WTC11 (cell line): ENCODE data around the gene ST8SIA4. TPM values are rescaled to one million over a fixed set of nuclear protein-coding genes. Genes with fewer than 3 reads are reported as not detected.

ENCODE experiments used
- ATAC-seq: fragments of 200-7000 bp; cut with Tn5 transposase; 2 replicates; pipeline ENCODE4 v1.10.0; 2021; ENCODE audit warnings: mild to moderate bottlenecking, moderate library complexity
- CTCF ChIA-PET: fragments of 300-600 bp; sonication (Branson Sonifier 250); formaldehyde crosslinking; loops from one replicate; lab custom pipeline; 2021; ENCODE audit warnings: antibody characterized with exemption; lab: Charles Lee
- POLR2A ChIA-PET: fragments of 350-600 bp; sonication (Branson Sonifier 250); formaldehyde crosslinking; loops from one replicate; lab custom pipeline; 2021; ENCODE audit warnings: antibody characterized with exemption; lab: Charles Lee
- DNase-seq: peaks from one replicate; pipeline ENCODE4 v3.0.0; 2021; ENCODE audit warnings: low spot score
- H3K27ac Mint-ChIP-seq: 2 replicates; pipeline ENCODE4 v1.8.0; 2021; ENCODE audit warnings: mixed read lengths
- H3K27me3 Mint-ChIP-seq: 2 replicates; pipeline ENCODE4 v1.8.0; 2021; ENCODE audit warnings: low read depth, mild to moderate bottlenecking, moderate library complexity, mixed read lengths
- H3K36me3 Mint-ChIP-seq: 2 replicates; pipeline ENCODE4 v1.8.0; 2021; ENCODE audit warnings: mixed read lengths
- H3K4me1 Mint-ChIP-seq: 2 replicates; pipeline ENCODE4 v1.8.0; 2022; ENCODE audit warnings: mixed read lengths
- H3K4me3 Mint-ChIP-seq: 2 replicates; pipeline ENCODE4 v1.8.0; 2021; ENCODE audit warnings: mild to moderate bottlenecking, moderate library complexity, mixed read lengths
- H3K9me3 Mint-ChIP-seq: 2 replicates; pipeline ENCODE4 v1.8.0; 2021; ENCODE audit warnings: mixed read lengths
- ATF1 ChIP-seq: sonication (generic); formaldehyde crosslinking; IDR thresholded peaks from 2 replicates; pipeline ENCODE4 v1.8.1; 2023; ENCODE audit warnings: mild to moderate bottlenecking, moderate library complexity, missing genetic modification reagents
- CREM ChIP-seq: sonication (generic); formaldehyde crosslinking; IDR thresholded peaks from 2 replicates; pipeline ENCODE4 v1.8.1; 2022; ENCODE audit warnings: mild to moderate bottlenecking, missing genetic modification reagents, moderate library complexity
- ELF4 ChIP-seq: sonication (generic); formaldehyde crosslinking; IDR thresholded peaks from 2 replicates; pipeline ENCODE4 v1.8.1; 2022; ENCODE audit warnings: low read depth, mild to moderate bottlenecking, moderate library complexity, missing genetic modification reagents
- ESRRA ChIP-seq: sonication (generic); formaldehyde crosslinking; IDR thresholded peaks from 2 replicates; pipeline ENCODE4 v1.8.1; 2022; ENCODE audit warnings: mild to moderate bottlenecking, missing genetic modification reagents, borderline replicate concordance
- ETV6 ChIP-seq: sonication (generic); formaldehyde crosslinking; IDR thresholded peaks from 2 replicates; pipeline ENCODE4 v1.8.1; 2022; ENCODE audit warnings: mild to moderate bottlenecking, missing genetic modification reagents
- FOXJ3 ChIP-seq: sonication (generic); formaldehyde crosslinking; IDR thresholded peaks from 2 replicates; pipeline ENCODE4 v1.9.0; 2021; ENCODE audit warnings: missing genetic modification reagents, mild to moderate bottlenecking, borderline replicate concordance
- GABPB1 ChIP-seq: sonication (generic); formaldehyde crosslinking; IDR thresholded peaks from 2 replicates; pipeline ENCODE4 v1.8.1; 2023; ENCODE audit warnings: mild to moderate bottlenecking, missing genetic modification reagents
- NFATC4 ChIP-seq: fragments of 250-450 bp; sonication (Bioruptor Pico); IDR thresholded peaks from 2 replicates; pipeline ENCODE4 v1.9.0; 2021; ENCODE audit warnings: mild to moderate bottlenecking
- RORB ChIP-seq: fragments of 250-450 bp; sonication (Bioruptor Pico); IDR thresholded peaks from 2 replicates; pipeline ENCODE4 v1.9.0; 2021; ENCODE audit warnings: mild to moderate bottlenecking
- SMAD3 ChIP-seq: sonication (generic); formaldehyde crosslinking; IDR thresholded peaks from 2 replicates; pipeline ENCODE4 v1.8.0; 2022; ENCODE audit warnings: missing genetic modification reagents, mild to moderate bottlenecking, borderline replicate concordance
- SP1 ChIP-seq: sonication (generic); formaldehyde crosslinking; conservative IDR thresholded peaks from 2 replicates; pipeline ENCODE4 v1.8.1; 2022; ENCODE audit warnings: missing genetic modification reagents
- TEAD4 ChIP-seq: sonication (generic); formaldehyde crosslinking; IDR thresholded peaks from 2 replicates; pipeline ENCODE4 v1.8.0; 2022; ENCODE audit warnings: mild to moderate bottlenecking, missing genetic modification reagents
- ZNF121 ChIP-seq: sonication (generic); formaldehyde crosslinking; IDR thresholded peaks from 2 replicates; pipeline ENCODE4 v1.8.0; 2023; ENCODE audit warnings: missing genetic modification reagents
- ZNF219 ChIP-seq: sonication (generic); formaldehyde crosslinking; IDR thresholded peaks from 2 replicates; pipeline ENCODE4 v1.8.0; 2023; ENCODE audit warnings: missing genetic modification reagents, mild to moderate bottlenecking, borderline replicate concordance
- ZNF232 ChIP-seq: sonication (generic); formaldehyde crosslinking; IDR thresholded peaks from 2 replicates; pipeline ENCODE4 v1.8.0; 2022; ENCODE audit warnings: mild to moderate bottlenecking, missing genetic modification reagents
- ZNF423 ChIP-seq: fragments of 250-450 bp; sonication (Bioruptor Pico); IDR thresholded peaks from 2 replicates; pipeline ENCODE4 v2.1.2; 2022; ENCODE audit warnings: mild to moderate bottlenecking, moderate library complexity
- total RNA-seq: library from RNA; stranded (reverse); gene quantifications from 3 replicates; pipeline ENCODE4 v1.2.3, GENCODE V29; 2021
- TF ChIP-seq, protein P1 (sequence below): fragments of 250-450 bp; sonication (Bioruptor Pico); IDR thresholded peaks from 2 replicates; pipeline ENCODE4 v1.9.0; 2021; ENCODE audit warnings: moderate library complexity, mild to moderate bottlenecking, inconsistent platforms, borderline replicate concordance
- TF ChIP-seq, protein P2 (sequence below): sonication (generic); formaldehyde crosslinking; IDR thresholded peaks from 2 replicates; pipeline ENCODE4 v1.8.1; 2023; ENCODE audit warnings: mild to moderate bottlenecking, missing genetic modification reagents, moderate library complexity
- TF ChIP-seq, protein P3 (sequence below): sonication (generic); formaldehyde crosslinking; IDR thresholded peaks from 2 replicates; pipeline ENCODE4 v1.8.0; 2022; ENCODE audit warnings: missing genetic modification reagents
- TF ChIP-seq, protein P4 (sequence below): fragments of 250-450 bp; sonication (Bioruptor Pico); IDR thresholded peaks from 2 replicates; pipeline ENCODE4 v1.8.0; 2021; ENCODE audit warnings: mild to moderate bottlenecking
- TF ChIP-seq, protein P5 (sequence below): sonication (generic); formaldehyde crosslinking; conservative IDR thresholded peaks from 2 replicates; pipeline ENCODE4 v1.8.1; 2023; ENCODE audit warnings: mild to moderate bottlenecking, low read depth, missing genetic modification reagents, moderate library complexity
- TF ChIP-seq, protein P6 (sequence below): sonication (generic); formaldehyde crosslinking; IDR thresholded peaks from 2 replicates; pipeline ENCODE4 v1.8.0; 2022; ENCODE audit warnings: mild to moderate bottlenecking, missing genetic modification reagents

The ST8SIA4 gene
- total RNA-seq, 1 experiment from 2014 or later: 1.3 TPM

DNA sequence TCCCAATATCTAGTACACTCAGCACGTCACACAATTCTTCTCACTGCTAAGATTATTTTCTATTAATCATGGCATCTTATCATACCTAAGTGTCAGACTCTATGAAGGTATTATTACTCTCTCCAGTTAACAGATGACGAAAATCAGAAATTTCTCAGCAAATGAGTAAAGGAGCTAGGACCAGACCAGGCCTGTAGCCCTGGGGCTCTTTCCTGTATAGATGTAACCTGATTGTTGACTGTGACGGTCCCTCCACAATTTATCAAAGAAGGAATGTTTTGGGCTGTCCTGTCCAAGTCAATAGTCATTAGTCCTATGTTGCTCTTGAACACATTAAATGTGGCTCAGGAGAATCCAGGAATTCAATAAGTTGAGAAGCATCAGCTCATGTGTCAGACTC, 106.2 kb downstream of the ST8SIA4 start (continued):
- TF ChIP-seq SMAD3 (CRISPR knock-in tag) (no peak), ZNF423 (CRISPR knock-in tag) (no peak)

DNA sequence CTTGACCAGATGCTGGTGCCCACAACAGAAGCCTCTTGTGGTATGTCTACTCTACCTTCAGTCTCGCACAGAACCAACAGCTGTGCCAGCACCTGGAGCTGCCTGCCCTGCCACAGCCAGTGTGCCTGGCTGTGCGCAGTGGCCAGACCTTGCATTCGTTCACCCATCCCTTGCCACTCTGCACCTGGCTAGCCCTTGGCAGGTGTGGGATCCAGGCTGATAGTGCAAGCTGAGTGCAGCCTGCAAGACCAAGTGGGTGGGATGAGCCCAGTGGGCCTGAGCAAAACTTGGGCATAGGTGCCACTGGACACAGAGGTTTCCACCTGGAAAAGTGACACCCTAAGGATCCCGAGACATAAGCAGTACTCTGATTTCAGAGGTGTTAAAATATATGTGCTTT, 108.2 kb downstream of the ST8SIA4 start:
- H3K36me3 Mint-ChIP-seq: no peaks in the 10 kb centered on the region
- no peak overlapping the region for H3K27ac Mint-ChIP-seq
- TF ChIP-seq, protein P1, sequence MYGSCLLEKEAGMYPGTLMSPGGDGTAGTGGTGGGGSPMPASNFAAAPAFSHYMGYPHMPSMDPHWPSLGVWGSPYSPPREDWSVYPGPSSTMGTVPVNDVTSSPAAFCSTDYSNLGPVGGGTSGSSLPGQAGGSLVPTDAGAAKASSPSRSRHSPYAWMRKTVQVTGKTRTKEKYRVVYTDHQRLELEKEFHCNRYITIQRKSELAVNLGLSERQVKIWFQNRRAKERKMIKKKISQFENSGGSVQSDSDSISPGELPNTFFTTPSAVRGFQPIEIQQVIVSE (CRISPR knock-in tag): no peak
- TF ChIP-seq, protein P2, sequence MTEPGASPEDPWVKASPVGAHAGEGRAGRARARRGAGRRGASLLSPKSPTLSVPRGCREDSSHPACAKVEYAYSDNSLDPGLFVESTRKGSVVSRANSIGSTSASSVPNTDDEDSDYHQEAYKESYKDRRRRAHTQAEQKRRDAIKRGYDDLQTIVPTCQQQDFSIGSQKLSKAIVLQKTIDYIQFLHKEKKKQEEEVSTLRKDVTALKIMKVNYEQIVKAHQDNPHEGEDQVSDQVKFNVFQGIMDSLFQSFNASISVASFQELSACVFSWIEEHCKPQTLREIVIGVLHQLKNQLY (CRISPR knock-in tag): no peak
- DNase-seq (no peak), ATAC-seq (no peak)
- ChIA-PET CTCF (no interaction called here), POLR2A (no interaction called here)
- H3K9me3 Mint-ChIP-seq: no peaks in the 10 kb centered on the region
- peaks cover 18% of the 10 kb centered on the region for H3K4me1 Mint-ChIP-seq
- no peaks in the 10 kb centered on the region for H3K27me3 Mint-ChIP-seq
- no peak overlapping the region for H3K4me3 Mint-ChIP-seq

DNA sequence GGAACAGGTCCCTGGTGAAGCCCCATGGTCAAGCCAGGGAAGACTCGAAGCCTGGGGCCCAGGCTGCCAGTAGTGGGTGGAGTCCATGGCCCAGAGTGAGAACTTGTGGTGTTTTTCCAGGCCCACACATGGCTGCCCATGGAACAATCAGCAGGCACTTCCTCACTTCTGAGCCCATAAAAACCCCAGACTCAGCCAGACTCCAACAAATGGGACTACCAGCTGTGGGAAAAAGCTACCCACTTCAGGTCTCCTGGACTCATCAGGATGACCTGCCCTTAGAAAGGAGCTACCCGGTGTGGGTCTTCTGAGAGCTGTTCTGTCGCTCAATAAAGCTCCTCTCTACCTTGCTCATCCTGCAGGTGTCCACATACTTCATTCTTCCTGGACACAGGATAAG, 108.9 kb downstream of the ST8SIA4 start:
- H3K4me1 Mint-ChIP-seq: peaks cover 22% of the 10 kb centered on the region
- no peaks in the 10 kb centered on the region for H3K27me3 Mint-ChIP-seq
- H3K9me3 Mint-ChIP-seq: no peaks in the 10 kb centered on the region
- ATAC-seq: no peak
- TF ChIP-seq, protein P3, sequence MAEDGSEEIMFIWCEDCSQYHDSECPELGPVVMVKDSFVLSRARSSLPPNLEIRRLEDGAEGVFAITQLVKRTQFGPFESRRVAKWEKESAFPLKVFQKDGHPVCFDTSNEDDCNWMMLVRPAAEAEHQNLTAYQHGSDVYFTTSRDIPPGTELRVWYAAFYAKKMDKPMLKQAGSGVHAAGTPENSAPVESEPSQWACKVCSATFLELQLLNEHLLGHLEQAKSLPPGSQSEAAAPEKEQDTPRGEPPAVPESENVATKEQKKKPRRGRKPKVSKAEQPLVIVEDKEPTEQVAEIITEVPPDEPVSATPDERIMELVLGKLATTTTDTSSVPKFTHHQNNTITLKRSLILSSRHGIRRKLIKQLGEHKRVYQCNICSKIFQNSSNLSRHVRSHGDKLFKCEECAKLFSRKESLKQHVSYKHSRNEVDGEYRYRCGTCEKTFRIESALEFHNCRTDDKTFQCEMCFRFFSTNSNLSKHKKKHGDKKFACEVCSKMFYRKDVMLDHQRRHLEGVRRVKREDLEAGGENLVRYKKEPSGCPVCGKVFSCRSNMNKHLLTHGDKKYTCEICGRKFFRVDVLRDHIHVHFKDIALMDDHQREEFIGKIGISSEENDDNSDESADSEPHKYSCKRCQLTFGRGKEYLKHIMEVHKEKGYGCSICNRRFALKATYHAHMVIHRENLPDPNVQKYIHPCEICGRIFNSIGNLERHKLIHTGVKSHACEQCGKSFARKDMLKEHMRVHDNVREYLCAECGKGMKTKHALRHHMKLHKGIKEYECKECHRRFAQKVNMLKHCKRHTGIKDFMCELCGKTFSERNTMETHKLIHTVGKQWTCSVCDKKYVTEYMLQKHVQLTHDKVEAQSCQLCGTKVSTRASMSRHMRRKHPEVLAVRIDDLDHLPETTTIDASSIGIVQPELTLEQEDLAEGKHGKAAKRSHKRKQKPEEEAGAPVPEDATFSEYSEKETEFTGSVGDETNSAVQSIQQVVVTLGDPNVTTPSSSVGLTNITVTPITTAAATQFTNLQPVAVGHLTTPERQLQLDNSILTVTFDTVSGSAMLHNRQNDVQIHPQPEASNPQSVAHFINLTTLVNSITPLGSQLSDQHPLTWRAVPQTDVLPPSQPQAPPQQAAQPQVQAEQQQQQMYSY (CRISPR knock-in tag): no peak
- TF ChIP-seq, protein P4, sequence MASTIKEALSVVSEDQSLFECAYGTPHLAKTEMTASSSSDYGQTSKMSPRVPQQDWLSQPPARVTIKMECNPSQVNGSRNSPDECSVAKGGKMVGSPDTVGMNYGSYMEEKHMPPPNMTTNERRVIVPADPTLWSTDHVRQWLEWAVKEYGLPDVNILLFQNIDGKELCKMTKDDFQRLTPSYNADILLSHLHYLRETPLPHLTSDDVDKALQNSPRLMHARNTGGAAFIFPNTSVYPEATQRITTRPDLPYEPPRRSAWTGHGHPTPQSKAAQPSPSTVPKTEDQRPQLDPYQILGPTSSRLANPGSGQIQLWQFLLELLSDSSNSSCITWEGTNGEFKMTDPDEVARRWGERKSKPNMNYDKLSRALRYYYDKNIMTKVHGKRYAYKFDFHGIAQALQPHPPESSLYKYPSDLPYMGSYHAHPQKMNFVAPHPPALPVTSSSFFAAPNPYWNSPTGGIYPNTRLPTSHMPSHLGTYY: no peak
- TF ChIP-seq NFATC4 (CRISPR knock-in tag) (no peak), ATF1 (CRISPR knock-in tag) (no peak), FOXJ3 (CRISPR knock-in tag) (no peak), ZNF121 (no peak), GABPB1 (CRISPR knock-in tag) (no peak), ELF4 (CRISPR knock-in tag) (no peak), ZNF232 (no peak), SP1 (CRISPR knock-in tag) (no peak), TEAD4 (CRISPR knock-in tag) (no peak), CREM (no peak), ZNF219 (CRISPR knock-in tag) (no peak), ETV6 (CRISPR knock-in tag) (no peak), ESRRA (CRISPR knock-in tag) (no peak), RORB (CRISPR knock-in tag) (no peak)
- TF ChIP-seq, protein P5, sequence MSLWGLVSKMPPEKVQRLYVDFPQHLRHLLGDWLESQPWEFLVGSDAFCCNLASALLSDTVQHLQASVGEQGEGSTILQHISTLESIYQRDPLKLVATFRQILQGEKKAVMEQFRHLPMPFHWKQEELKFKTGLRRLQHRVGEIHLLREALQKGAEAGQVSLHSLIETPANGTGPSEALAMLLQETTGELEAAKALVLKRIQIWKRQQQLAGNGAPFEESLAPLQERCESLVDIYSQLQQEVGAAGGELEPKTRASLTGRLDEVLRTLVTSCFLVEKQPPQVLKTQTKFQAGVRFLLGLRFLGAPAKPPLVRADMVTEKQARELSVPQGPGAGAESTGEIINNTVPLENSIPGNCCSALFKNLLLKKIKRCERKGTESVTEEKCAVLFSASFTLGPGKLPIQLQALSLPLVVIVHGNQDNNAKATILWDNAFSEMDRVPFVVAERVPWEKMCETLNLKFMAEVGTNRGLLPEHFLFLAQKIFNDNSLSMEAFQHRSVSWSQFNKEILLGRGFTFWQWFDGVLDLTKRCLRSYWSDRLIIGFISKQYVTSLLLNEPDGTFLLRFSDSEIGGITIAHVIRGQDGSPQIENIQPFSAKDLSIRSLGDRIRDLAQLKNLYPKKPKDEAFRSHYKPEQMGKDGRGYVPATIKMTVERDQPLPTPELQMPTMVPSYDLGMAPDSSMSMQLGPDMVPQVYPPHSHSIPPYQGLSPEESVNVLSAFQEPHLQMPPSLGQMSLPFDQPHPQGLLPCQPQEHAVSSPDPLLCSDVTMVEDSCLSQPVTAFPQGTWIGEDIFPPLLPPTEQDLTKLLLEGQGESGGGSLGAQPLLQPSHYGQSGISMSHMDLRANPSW (CRISPR knock-in tag): no peak
- TF ChIP-seq, protein P6, sequence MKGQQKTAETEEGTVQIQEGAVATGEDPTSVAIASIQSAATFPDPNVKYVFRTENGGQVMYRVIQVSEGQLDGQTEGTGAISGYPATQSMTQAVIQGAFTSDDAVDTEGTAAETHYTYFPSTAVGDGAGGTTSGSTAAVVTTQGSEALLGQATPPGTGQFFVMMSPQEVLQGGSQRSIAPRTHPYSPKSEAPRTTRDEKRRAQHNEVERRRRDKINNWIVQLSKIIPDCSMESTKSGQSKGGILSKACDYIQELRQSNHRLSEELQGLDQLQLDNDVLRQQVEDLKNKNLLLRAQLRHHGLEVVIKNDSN (CRISPR knock-in tag): no peak
- TF ChIP-seq, all 79 proteins: peak for 0
- ChIA-PET CTCF (no interaction called here), POLR2A (no interaction called here)
- Mint-ChIP-seq H3K27ac (no peak overlapping the region), H3K36me3 (no peaks in the 10 kb centered on the region), H3K4me3 (no peak overlapping the region)
- no peak for DNase-seq
